AG04449 (cell line): ENCODE results near the gene NPIPB2.

Experiments
- CTCF ChIA-PET: fragments of 350-600 bp; formaldehyde crosslinking; extraction: SDS; loops from one replicate; lab custom pipeline; 2021; ENCODE audit warnings: antibody characterized with exemption; lab: Yijun Ruan, JAX
- POLR2A ChIA-PET: fragments of 400-600, 350-600 bp; formaldehyde crosslinking; extraction: SDS; loops from one replicate; lab custom pipeline; 2020; ENCODE audit warnings: antibody characterized with exemption, inconsistent platforms; lab: Yijun Ruan, JAX
- DNase-seq: peaks from one replicate; pipeline ENCODE4 v3.0.0-alpha.2; 2010; ENCODE audit warnings: low read depth, low spot score
- H3K4me3 ChIP-seq: 2 replicates; pipeline ENCODE4 v1.5.1; 2011; ENCODE audit warnings: low read depth, mild to moderate bottlenecking, control low read depth, low read length
- TF ChIP-seq, protein P1 (sequence below): IDR thresholded peaks from one replicate; pipeline ENCODE4 v1.5.1; 2011; ENCODE audit warnings: mild to moderate bottlenecking, moderate library complexity, low read length, control low read depth, inconsistent platforms; ENCODE audit not compliant: insufficient read depth; ENCODE audit errors: missing control alignments

The NPIPB2 gene

DNA sequence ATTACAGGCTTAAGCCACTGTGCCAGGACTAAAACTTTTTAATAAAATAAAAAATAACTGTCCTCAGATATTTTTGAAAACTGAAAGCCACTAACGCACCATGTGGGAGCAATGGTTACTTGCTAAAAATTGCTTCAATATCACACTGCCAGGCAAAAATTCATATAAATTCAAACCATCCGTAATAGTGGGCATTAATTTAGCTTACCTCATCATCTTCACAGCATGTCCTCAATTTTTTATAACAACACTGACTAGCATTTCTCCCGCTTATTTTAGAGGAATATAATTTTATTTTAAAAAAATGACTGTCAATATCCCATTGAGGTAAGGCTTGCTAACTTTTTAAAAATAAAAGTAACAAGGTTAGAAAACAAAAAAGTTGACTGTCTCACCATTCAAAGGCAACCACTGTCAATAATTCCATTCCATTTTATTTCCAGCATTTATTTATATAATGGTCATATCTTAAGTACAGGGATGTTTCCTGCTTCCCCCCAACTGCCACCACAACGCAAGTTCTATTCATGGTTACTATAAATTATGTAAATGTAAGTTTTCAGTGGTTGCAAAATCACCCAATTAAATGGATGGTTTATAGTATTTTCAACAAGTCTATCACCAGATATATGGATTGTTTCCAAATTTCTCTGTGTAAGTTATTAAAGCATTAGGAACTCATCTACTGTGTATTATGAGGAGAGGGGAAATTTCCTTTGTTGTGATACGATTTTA is 51.4 kb downstream of the NPIPB2 start:
- TF ChIP-seq, protein P1, sequence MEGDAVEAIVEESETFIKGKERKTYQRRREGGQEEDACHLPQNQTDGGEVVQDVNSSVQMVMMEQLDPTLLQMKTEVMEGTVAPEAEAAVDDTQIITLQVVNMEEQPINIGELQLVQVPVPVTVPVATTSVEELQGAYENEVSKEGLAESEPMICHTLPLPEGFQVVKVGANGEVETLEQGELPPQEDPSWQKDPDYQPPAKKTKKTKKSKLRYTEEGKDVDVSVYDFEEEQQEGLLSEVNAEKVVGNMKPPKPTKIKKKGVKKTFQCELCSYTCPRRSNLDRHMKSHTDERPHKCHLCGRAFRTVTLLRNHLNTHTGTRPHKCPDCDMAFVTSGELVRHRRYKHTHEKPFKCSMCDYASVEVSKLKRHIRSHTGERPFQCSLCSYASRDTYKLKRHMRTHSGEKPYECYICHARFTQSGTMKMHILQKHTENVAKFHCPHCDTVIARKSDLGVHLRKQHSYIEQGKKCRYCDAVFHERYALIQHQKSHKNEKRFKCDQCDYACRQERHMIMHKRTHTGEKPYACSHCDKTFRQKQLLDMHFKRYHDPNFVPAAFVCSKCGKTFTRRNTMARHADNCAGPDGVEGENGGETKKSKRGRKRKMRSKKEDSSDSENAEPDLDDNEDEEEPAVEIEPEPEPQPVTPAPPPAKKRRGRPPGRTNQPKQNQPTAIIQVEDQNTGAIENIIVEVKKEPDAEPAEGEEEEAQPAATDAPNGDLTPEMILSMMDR: no peak
- DNase-seq: no peak
- ChIA-PET CTCF (no interaction called here), POLR2A (no interaction called here)
- no peak overlapping the region for H3K4me3 ChIP-seq

DNA sequence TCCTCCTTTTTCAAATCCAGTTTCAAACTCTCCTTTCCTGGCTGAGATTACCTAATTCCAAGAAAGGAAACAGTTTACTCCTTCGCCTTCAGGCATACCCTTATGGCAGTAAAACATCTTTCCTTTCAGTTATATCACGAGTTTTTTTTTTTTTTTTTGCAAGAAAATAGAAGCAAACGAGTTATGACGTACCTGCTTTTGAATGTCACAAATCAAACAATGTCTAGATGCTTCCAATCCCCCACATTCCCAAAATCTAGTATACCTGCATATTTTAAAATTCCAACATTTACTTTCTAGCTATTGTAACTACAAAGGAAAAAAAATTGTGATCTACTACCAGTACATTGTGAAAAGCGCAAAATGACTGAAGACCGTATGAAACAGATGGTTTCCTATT is 55.0 kb downstream of the NPIPB2 start:
- H3K4me3 ChIP-seq: no peak overlapping the region
- no peak for DNase-seq
- TF ChIP-seq, protein P1: no peak
- ChIA-PET POLR2A (no interaction called here), CTCF (interaction anchor here (1.6 kb wide), 1 partner anchor 181 kb away, joined by 5 read pairs; no protein-coding TSS in a partner anchor)

DNA sequence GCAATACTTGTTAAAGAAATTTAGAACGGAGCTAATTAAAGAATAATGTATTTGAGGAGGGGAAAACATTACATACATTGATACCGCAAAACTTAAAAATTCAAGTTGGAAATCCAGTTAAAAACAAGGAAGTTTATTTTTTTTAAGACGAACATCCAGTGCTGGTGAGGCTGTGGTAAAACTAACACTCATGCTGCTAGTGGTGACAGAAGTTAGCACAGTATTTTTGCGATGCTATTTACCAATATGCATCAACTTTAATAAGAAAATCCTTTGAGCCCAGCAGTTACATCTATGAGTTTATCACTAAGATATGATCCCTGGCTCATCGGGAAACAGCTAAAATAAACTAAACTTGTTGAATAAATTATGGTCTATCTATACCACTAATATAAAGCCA is 57.8 kb downstream of the NPIPB2 start:
- ChIA-PET POLR2A (interaction anchor here (0.7 kb wide), 1 partner anchor 92 kb away, joined by 3 read pairs; no protein-coding TSS in a partner anchor), CTCF (interaction anchor here (0.6 to 2.9 kb wide), 3 partner anchors 30 to 184 kb away, joined by 3 to 14 read pairs (median 6); partner anchors contain the start of gene ZC3H7A)
- no peak overlapping the region for H3K4me3 ChIP-seq
- DNase-seq: no peak
- TF ChIP-seq, protein P1: no peak

DNA sequence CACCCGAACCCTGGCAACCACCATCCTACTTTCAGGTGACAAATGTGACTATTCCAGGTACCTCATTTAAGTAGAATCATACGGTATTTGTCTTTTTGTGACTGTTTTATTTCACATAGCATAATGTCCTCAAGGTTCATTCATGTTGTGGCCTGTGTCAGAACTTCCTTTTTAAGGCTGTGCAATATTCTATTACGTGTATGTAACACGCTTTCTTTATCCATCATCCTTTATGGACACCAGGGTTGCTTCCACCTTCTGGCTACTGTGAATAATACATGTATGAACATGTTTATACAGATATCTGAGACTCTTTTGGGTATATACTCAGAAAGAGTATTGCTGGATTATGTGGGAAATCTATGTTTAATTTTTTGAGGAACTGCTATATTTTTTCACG is 61.8 kb downstream of the NPIPB2 start:
- TF ChIP-seq, protein P1: no peak
- H3K4me3 ChIP-seq: no peak overlapping the region
- ChIA-PET POLR2A (no interaction called here), CTCF (interaction anchor here (1.0 kb wide), 1 partner anchor 15 kb away, joined by 3 read pairs; no protein-coding TSS in a partner anchor)
- no peak for DNase-seq

DNA sequence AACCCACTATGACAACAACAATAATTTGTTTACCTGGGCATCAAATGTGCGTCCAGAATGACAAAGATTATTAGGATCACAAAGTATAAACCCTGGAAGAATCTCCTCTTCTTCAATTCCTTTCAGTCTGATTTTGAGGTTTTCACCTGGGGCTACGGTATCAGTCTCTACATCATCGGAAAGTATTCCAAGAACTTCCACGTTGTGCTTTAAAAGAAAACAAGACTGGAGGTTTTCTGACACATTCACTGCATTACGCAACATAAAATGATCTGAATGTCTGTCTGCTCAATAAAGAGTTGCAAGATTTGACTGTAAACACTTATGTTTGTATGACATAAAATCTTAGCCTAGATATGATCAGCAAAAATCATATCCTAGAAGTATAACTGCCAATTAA is 64.5 kb downstream of the NPIPB2 start:
- no peak overlapping the region for H3K4me3 ChIP-seq
- TF ChIP-seq, protein P1: no peak
- no peak for DNase-seq
- POLR2A ChIA-PET: no interaction called here
- CTCF ChIA-PET: no interaction called here
